Endothelial cell of umbilical vein (primary cell): Measurements from ENCODE around the gene CTSC. TPM values are rescaled to one million over a fixed set of nuclear protein-coding genes. Genes with fewer than 3 reads are reported as not detected.

Experiments
- BruUV-seq: library from RNA; stranded (reverse); fragments of 400-500 nt; replicated peaks from 2 replicates; lab custom pipeline; 2021; lab: Mats Ljungman, UMichigan
- CTCF ChIA-PET: fragments of 300-600, 350-600 bp; sonication (Branson Sonifier 250); formaldehyde crosslinking; loops from one replicate; lab custom pipeline; 2021; ENCODE audit warnings: antibody characterized with exemption, inconsistent platforms; lab: Charles Lee
- POLR2A ChIA-PET: fragments of 300-600, 350-600 bp; sonication (Branson Sonifier 250); formaldehyde crosslinking; loops from one replicate; lab custom pipeline; 2021; ENCODE audit warnings: antibody characterized with exemption, inconsistent platforms; lab: Charles Lee
- DNase-seq: peaks from one replicate; pipeline ENCODE4 v3.0.0-alpha.2; 2011; ENCODE audit warnings: low read depth, low spot score
- FAIRE-seq: peaks from 2 replicates; lab custom pipeline; 2011; peaks lifted over from hg19 to GRCh38; lab: Jason Lieb, UNC
- H2AFZ ChIP-seq: 2 replicates; pipeline ENCODE4 v1.6.0; 2012; ENCODE audit warnings: low read depth, low read length, control low read depth, inconsistent platforms
- H3K27ac ChIP-seq: 2 replicates; pipeline ENCODE4 v1.5.1; 2011; ENCODE audit warnings: low read depth, mild to moderate bottlenecking, control low read depth, low read length, moderate library complexity; ENCODE audit not compliant: insufficient read depth
- H3K27me3 ChIP-seq, 2 experiments: 2 replicates each; pipeline versions ENCODE4 v1.6.0 to v1.6.1; 2011; ENCODE audit warnings: low read length in 2 of 2, mixed read lengths in 1 of 2; ENCODE audit not compliant: control insufficient read depth in 2 of 2, insufficient read depth in 2 of 2
- H3K36me3 ChIP-seq, 2 experiments: 2 replicates in 1 of 2; 3 replicates in 1 of 2; pipeline ENCODE4 v1.5.1; 2011; ENCODE audit warnings: low read length in 2 of 2, mild to moderate bottlenecking in 1 of 2, moderate library complexity in 1 of 2; ENCODE audit not compliant: control insufficient read depth in 2 of 2, insufficient read depth in 2 of 2; ENCODE audit errors: extremely low read depth in 1 of 2
- H3K4me1 ChIP-seq: 3 replicates; pipeline ENCODE4 v1.5.1; 2011; ENCODE audit warnings: mild to moderate bottlenecking, low read length; ENCODE audit not compliant: control insufficient read depth, insufficient read depth; ENCODE audit errors: extremely low read depth
- H3K4me2 ChIP-seq: 2 replicates; pipeline ENCODE4 v1.6.1; 2011; ENCODE audit warnings: low read length, control low read depth, mixed read lengths; ENCODE audit not compliant: insufficient read depth
- H3K4me3 ChIP-seq, 3 experiments: fragments of 200-600 bp in 1 of 3; sonication (generic), shearing (Covaris generic) in 1 of 3; replicated peaks in 1 of 3; 2 replicates each; pipeline ENCODE4 v1.5.1; 2011 to 2016; ENCODE audit warnings: control low read depth in 3 of 3, low read length in 3 of 3, mild to moderate bottlenecking in 2 of 3, inconsistent platforms in 1 of 3, low read depth in 1 of 3, moderate library complexity in 1 of 3; ENCODE audit not compliant: insufficient read depth in 1 of 3
- H3K79me2 ChIP-seq: 2 replicates; pipeline ENCODE4 v1.6.0; 2012; ENCODE audit warnings: low read length, inconsistent platforms; ENCODE audit not compliant: control insufficient read depth, insufficient read depth
- H3K9ac ChIP-seq: replicated peaks from 2 replicates; pipeline ENCODE3; 2011; ENCODE audit warnings: low read length, control low read depth; ENCODE audit not compliant: insufficient read depth; ENCODE audit errors: extremely low read depth
- H3K9me1 ChIP-seq: replicated peaks from 3 replicates; pipeline ENCODE4 v1.6.0; 2011; ENCODE audit warnings: mild to moderate bottlenecking, low read length; ENCODE audit not compliant: control insufficient read depth, insufficient read depth; ENCODE audit errors: extremely low read depth
- H3K9me3 ChIP-seq: replicated peaks from 2 replicates; pipeline ENCODE4 v1.5.1; 2012; ENCODE audit warnings: low read length, inconsistent platforms; ENCODE audit not compliant: control insufficient read depth, insufficient read depth
- H4K20me1 ChIP-seq: replicated peaks from 2 replicates; pipeline ENCODE3; 2011; ENCODE audit warnings: mild to moderate bottlenecking, low read length; ENCODE audit not compliant: control insufficient read depth, insufficient read depth; ENCODE audit errors: extremely low read depth
- EZH2 ChIP-seq: IDR thresholded peaks from 2 replicates; pipeline ENCODE4 v1.6.1; 2012; ENCODE audit warnings: borderline replicate concordance, low read depth, mild to moderate bottlenecking, moderate library complexity, low read length, inconsistent platforms; ENCODE audit not compliant: severe bottlenecking
- FOS ChIP-seq: IDR thresholded peaks from 2 replicates; pipeline ENCODE4 v1.6.1; 2011; ENCODE audit warnings: mild to moderate bottlenecking, low read length, moderate library complexity, borderline replicate concordance; ENCODE audit not compliant: insufficient read depth
- JUN ChIP-seq: IDR thresholded peaks from 2 replicates; pipeline ENCODE4 v1.6.1; 2011; ENCODE audit warnings: borderline replicate concordance, low read depth; ENCODE audit not compliant: insufficient read length, insufficient read depth
- MYC ChIP-seq: IDR thresholded peaks from one replicate; pipeline ENCODE4 v1.6.1; 2011; ENCODE audit warnings: mild to moderate bottlenecking, low read depth, low read length
- POLR2A ChIP-seq: IDR thresholded peaks from 2 replicates; pipeline ENCODE4 v1.6.1; 2012; ENCODE audit warnings: low read depth, mild to moderate bottlenecking, control low read depth, low read length
- POLR2AphosphoS5 ChIP-seq: IDR thresholded peaks from 2 replicates; pipeline ENCODE4 v1.6.1; 2012; ENCODE audit warnings: low read depth, mild to moderate bottlenecking, control low read depth, low read length, moderate library complexity; ENCODE audit not compliant: insufficient read depth
- dilution Hi-C: fragments of 300-500 bp; cut with MboI; formaldehyde crosslinking; loops from one replicate; pipeline ENCODE4 v1.15.0; 2019; ENCODE audit warnings: low sequenced_read_pairs; ENCODE audit not compliant: extremely low pct_ligation_motif_present
- intact Hi-C: fragments of 100-400 bp; cut with micrococcal nuclease; formaldehyde crosslinking; loops from one replicate; pipeline ENCODE4 v1.10.0; 2022
- polyA plus RNA-seq, 4 experiments: library from polyadenylated mRNA; depleted of rRNA in 3 of 4; stranded (reverse) in 3 of 4; unstranded in 1 of 4; fragments of >200 nt; gene quantifications; 2 replicates each; pipeline versions ENCODE4 v1.2.1 to v1.2.3, GENCODE V29; 2011 to 2012; ENCODE audit warnings: missing spikeins in 1 of 4
- total RNA-seq: library from RNA; stranded (reverse); gene quantifications from 2 replicates; pipeline ENCODE4 v1.2.3, GENCODE V29; 2021
- TF ChIP-seq, protein P1 (sequence below), 2 donors: IDR thresholded peaks; 1 replicate in 1 of 2; 2 replicates in 1 of 2; pipeline ENCODE4 v1.5.1; 2011; ENCODE audit warnings: low read length in 2 of 2, mild to moderate bottlenecking in 2 of 2, moderate library complexity in 2 of 2, control low read depth in 1 of 2, inconsistent platforms in 1 of 2, low read depth in 1 of 2; ENCODE audit not compliant: insufficient read depth in 1 of 2; ENCODE audit errors: extremely low read depth in 1 of 2

Gene CTSC
- total and polyA plus RNA-seq, 2 donors (not counting 3 experiments of a cell fraction or from before 2014, with no cell fraction given) = 130 to 186 TPM

DNA sequence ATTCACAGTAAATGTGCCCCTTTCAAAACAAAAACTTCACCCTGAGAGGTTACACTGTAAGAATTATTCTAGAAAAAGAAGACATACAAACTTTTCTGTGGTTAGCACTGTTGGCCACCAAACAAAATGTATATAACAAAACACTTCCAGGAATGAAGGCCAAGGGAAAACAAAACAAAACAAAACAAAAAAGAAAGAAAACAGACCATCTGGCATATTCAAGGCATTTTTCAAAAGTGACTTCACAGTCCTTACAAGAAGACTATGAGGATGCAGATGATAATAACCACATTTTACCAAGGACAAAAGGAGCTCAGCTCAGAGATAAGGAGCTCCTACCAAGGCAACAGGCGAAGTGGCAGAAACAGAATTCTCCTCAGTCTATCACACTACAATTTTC, 24.9 kb downstream of the CTSC start:
- CTCF ChIA-PET = no interaction called here
- no peak overlapping the region for H3K9ac ChIP-seq

DNA sequence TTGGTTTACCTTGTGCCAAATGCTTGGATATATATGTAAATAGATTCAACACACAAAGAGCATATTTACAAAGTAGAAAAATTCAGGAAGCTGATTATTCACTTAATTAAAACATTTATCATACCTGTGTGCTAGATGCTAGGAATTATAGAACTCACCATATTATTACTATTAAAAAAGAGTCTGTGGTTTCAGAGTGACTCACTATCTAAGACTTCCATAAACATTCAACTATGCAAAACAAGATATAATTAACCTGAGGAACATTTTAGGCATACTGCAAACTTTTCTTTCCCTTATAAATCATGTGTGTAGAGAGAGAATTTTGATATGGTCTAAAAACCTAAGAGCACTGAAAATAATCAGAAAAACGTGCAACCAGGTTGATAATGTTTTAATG, 27.3 kb downstream of the CTSC start:
- dilution Hi-C loops = no loop called here
- peak; percentile 37 for DNase-seq
- POLR2A ChIA-PET = no interaction called here
- H3K27ac ChIP-seq = no peak overlapping the region
- no peaks in the 10 kb centered on the region for H3K27me3 ChIP-seq
- peak; percentile 48 for FAIRE-seq
- H3K79me2 ChIP-seq = peaks cover 3% of the 10 kb centered on the region
- intact Hi-C loops = no loop called here
- H4K20me1 ChIP-seq = no peaks in the 10 kb centered on the region
- TF ChIP-seq FOS (peak; percentile 68), POLR2AphosphoS5 (no peak), EZH2 (no peak)
- H3K4me2 ChIP-seq = peak overlapping the region; percentile 51
- no peak overlapping the region for H2AFZ ChIP-seq
- H3K36me3 ChIP-seq = peaks cover 3 to 11% of the 10 kb centered on the region in 2 experiments
- no peak overlapping the region for H3K4me3 ChIP-seq
- H3K9ac ChIP-seq = peak overlapping the region; percentile 1
- no peaks in the 10 kb centered on the region for H3K9me3 ChIP-seq
- BruUV-seq = no TSS peak
- CTCF ChIA-PET = no interaction called here
- H3K9me1 ChIP-seq = no peaks in the 10 kb centered on the region
- H3K4me1 ChIP-seq = peaks cover 11% of the 10 kb centered on the region

More for the DNA sequence above, 24.9 kb downstream of the CTSC start:
- DNase-seq (no peak), FAIRE-seq (no peak)
- BruUV-seq = no TSS peak
- Histone ChIP-seq H3K79me2 (peaks cover 5% of the 10 kb centered on the region), H4K20me1 (no peaks in the 10 kb centered on the region), H3K4me2 (no peak overlapping the region), H2AFZ (no peak overlapping the region), H3K27me3 (no peaks in the 10 kb centered on the region), H3K9me3 (no peaks in the 10 kb centered on the region), H3K9me1 (no peaks in the 10 kb centered on the region), H3K4me3 (no peak overlapping the region), H3K27ac (peak overlapping the region; percentile 41), H3K36me3 (peaks cover 0 to 15% of the 10 kb centered on the region in 2 experiments), H3K4me1 (peaks cover 11% of the 10 kb centered on the region)
- dilution Hi-C loops = no loop called here
- TF ChIP-seq POLR2AphosphoS5 (no peak), JUN (no peak), MYC (no peak), POLR2A (no peak), FOS (no peak)
- TF ChIP-seq, protein P1, sequence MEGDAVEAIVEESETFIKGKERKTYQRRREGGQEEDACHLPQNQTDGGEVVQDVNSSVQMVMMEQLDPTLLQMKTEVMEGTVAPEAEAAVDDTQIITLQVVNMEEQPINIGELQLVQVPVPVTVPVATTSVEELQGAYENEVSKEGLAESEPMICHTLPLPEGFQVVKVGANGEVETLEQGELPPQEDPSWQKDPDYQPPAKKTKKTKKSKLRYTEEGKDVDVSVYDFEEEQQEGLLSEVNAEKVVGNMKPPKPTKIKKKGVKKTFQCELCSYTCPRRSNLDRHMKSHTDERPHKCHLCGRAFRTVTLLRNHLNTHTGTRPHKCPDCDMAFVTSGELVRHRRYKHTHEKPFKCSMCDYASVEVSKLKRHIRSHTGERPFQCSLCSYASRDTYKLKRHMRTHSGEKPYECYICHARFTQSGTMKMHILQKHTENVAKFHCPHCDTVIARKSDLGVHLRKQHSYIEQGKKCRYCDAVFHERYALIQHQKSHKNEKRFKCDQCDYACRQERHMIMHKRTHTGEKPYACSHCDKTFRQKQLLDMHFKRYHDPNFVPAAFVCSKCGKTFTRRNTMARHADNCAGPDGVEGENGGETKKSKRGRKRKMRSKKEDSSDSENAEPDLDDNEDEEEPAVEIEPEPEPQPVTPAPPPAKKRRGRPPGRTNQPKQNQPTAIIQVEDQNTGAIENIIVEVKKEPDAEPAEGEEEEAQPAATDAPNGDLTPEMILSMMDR (IDR thresholded peaks at IDR 0.05; ENCODE audit: extremely low read depth in 1 of 2, insufficient read depth in 1 of 2, low read depth in 1 of 2, low read length in 2 of 2) = no peak
- POLR2A ChIA-PET = no interaction called here
- intact Hi-C loops = no loop called here
